ACHN (cell line): ENCODE measurements around the gene PDE8A.

Experiments used
- DNase-seq: peaks from one replicate; pipeline ENCODE4 v3.0.0-alpha.2; 2015
- in situ Hi-C: cut with HindIII; loops from 2 replicates; pipeline ENCODE4 v1.10.0; 2017; ENCODE audit warnings: low sequenced_read_pairs, low pct_ligation_motif_present, low pct_unique_long_range_greater_than_20kb

Gene PDE8A, protein sequence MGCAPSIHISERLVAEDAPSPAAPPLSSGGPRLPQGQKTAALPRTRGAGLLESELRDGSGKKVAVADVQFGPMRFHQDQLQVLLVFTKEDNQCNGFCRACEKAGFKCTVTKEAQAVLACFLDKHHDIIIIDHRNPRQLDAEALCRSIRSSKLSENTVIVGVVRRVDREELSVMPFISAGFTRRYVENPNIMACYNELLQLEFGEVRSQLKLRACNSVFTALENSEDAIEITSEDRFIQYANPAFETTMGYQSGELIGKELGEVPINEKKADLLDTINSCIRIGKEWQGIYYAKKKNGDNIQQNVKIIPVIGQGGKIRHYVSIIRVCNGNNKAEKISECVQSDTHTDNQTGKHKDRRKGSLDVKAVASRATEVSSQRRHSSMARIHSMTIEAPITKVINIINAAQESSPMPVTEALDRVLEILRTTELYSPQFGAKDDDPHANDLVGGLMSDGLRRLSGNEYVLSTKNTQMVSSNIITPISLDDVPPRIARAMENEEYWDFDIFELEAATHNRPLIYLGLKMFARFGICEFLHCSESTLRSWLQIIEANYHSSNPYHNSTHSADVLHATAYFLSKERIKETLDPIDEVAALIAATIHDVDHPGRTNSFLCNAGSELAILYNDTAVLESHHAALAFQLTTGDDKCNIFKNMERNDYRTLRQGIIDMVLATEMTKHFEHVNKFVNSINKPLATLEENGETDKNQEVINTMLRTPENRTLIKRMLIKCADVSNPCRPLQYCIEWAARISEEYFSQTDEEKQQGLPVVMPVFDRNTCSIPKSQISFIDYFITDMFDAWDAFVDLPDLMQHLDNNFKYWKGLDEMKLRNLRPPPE

GRCh38 chr15:84981711-84982300 lies at the start of gene PDE8A:
Gene PDE8A (plus strand): TSS chr15:84981856. CDS start chr15:84982163, 307 bp downstream.
- peak; percentile 41 for DNase-seq
- in situ Hi-C loops, result no loop called here

DNA sequence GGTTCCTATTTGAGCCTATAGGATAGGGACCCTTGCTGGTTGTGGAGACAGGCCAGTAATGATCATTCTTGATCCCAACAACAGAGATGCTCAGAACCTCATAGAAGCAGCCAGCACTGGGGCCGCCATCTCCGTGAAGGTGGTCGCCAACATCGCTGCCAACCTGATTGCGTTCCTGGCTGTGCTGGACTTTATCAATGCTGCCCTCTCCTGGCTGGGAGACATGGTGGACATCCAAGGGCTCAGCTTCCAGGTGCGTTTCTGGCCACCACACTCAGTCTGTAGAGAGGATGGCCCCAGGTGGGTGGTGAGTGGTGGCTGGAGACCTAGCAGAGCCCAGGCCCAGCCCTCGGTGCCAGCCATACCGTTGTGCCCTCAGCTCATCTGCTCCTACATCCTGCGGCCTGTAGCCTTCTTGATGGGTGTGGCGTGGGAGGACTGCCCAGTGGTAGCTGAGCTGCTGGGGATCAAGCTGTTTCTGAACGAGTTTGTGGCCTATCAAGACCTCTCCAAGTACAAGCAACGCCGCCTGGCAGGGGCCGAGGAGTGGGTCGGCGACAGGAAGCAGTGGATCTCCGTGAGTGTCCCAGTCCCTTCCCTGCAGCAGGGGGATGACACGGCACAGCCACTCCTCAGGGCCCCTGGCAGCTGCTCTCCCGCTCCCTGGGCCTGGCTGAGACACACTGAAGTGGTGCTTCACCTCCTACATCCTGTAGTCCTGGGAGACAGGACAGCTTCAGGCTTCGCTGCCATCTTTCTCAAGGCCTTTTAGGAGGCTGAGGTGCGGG lies 46.5 kb upstream of the PDE8A start:
- DNase-seq, result no peak
- in situ Hi-C loops, result no loop called here

DNA sequence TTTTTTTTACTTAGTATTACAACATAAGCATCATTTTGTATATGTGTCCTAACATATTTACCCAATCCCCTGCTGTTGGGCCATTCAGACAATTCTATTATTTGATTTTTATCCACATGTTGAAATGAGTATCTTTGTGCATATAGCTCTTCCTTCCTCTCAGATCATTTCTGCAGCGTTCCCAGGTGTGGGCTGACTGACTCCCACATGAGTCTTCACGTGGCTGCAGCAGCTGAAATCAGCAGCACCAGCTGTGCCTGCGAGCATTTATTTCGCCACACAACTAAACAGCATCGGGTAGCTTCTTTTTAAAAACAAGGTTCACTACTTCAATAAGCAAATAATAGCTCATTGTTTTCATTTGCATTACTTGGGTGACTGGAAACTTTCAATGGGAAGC lies 44.5 kb upstream of the PDE8A start:
- in situ Hi-C loops, result no loop called here
- DNase-seq, result no peak

GRCh38 chr15:84938726-84939125 lies 42.9 kb upstream of the PDE8A start:
- no peak for DNase-seq
- in situ Hi-C loops, result no loop called here

DNA sequence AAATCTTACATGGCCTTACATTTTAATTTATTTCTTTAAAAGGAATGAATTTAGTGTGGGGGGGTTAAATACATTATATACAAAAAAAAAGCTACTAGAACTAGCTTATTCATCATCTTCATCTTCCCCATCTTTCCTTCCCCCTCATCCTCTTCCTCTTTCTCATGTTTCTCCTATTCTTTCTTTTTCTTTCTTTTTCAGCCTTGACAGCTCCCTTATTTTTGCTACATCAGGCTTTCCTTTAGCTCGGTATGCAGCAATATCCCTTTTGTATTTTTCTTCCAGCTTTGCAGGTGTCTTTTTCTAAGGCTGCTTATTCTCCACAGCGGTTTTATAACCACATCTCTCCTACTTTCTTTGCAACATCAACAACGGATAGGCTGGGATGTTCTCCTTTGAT lies 41.3 kb upstream of the PDE8A start:
- in situ Hi-C loops, result no loop called here
- DNase-seq, result no peak

DNA sequence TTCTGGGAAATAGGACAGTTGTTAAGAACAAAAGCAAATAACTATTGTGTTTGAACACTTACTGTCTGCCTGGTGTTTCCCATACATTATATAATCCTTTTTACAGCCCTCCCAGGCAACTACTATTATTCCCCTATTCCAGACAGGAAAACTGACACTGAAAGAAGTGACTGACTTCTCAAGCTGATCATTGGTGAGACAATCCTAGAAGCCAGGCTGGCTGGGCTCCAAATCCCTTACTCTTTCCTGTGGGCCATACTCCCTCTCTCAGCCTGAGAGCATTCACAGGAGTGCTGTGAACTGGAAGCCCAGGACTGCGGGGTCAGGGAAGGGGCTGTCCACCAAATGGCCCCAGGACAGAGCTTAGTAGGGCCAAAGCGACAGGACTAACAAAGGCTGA lies 39.2 kb upstream of the PDE8A start:
- DNase-seq, result no peak
- in situ Hi-C loops, result no loop called here

- in situ Hi-C loops, result no loop called here
- DNase-seq, result no peak
These were observed 37.3 kb upstream of the PDE8A start for GRCh38 chr15:84944311-84944710.

DNA sequence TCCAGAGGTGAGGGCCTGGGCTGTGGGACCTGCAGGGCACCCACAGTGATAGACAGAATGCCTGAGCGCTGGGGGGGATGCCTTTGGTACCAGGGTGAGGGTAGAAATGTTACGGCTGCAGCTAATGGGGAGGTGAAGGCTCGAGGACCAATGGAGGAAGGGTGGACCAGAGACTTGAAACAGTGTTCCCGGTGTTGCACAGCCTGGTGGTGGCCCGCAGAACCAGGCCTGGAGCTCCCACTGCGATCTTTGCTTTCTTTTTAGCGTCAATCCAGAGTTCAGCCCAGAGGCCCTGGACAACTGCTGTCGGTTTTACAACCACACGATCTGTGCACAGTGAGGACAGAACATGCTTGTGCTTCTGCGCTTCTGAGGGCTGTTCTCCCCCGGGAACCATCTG lies 36.8 kb upstream of the PDE8A start:
- DNase-seq, result no peak
- in situ Hi-C loops, result no loop called here

GRCh38 chr15:84946772-84947489 lies 34.7 kb upstream of the PDE8A start:
- in situ Hi-C loops, result no loop called here
- no peak for DNase-seq

DNA sequence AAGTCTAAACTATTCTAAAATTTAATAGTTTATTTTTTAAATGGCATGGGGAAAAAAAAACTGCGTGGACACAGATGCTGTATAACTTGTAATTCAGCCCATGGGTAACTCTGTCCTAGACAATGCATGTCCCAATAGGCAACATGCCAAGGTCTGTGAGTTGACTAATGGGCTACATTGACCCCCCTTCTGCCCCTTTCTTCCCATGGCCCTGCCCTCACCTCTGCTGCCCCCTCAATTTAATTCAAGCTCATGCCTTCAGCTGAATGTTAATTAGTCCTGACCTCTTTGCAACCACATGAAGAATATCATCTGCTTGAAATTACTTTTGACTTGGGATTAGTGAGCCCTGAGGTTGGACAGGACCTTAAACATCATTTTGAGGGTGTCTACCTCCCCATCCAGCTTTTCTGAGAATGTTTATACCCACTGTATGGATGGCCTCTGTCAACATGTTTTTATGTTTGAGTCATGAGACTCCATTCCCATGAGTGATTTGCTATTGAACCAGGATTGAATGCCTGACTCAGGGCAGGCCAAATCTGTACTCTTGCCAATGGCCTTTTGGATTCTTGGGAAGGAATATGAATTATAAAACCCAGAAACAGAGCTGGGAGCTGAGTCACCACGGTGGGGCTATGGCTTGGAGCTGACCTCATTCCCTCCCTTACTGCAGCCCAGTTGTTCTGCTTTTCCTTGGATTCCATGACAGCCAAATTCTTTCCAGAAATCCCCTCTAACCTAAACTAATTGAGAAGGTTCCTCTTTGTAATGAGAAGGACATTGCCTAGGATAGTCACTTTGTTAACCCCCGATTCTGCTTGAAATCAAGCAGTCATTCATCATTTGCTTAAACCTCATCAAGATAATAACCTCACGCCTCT lies 33.5 kb upstream of the PDE8A start:
- no peak for DNase-seq
- in situ Hi-C loops, result no loop called here

GRCh38 chr15:84949043-84949442 lies 32.6 kb upstream of the PDE8A start:
- in situ Hi-C loops, result no loop called here
- no peak for DNase-seq

DNA sequence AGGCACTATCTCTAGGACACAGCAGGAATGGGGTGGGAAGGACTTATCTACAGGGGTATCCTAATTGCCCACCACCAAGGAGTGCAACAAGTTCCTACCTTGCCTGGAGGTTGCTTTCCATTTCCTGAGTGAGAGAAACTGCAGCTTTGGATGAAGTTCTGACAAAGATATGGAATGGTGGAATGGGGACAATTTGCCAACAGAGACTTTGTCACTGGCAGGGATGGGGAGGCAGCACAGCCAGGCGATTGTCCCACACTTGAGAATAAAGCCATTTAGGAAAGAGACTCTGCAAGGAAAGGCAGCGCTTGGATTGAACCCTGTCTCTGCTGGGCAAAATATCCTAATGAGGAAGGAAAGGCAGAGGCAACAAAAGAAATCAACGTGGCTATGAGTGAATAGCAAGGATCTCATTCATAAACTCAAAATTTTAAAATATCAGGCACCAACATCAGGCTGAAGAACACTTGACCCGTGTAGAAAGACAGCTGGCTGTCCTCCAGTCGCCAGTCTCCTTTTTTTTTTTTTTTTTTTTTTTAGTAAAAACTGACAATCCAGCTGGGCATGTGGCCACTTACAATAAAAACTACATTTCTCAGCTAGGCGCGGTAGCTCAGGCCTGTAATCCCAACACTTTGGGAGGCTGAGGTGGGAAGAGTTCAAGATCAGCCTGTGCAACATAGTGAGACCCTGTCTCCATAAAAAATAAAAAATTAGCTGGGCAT lies 31.6 kb upstream of the PDE8A start:
- no peak for DNase-seq
- in situ Hi-C loops, result no loop called here

DNA sequence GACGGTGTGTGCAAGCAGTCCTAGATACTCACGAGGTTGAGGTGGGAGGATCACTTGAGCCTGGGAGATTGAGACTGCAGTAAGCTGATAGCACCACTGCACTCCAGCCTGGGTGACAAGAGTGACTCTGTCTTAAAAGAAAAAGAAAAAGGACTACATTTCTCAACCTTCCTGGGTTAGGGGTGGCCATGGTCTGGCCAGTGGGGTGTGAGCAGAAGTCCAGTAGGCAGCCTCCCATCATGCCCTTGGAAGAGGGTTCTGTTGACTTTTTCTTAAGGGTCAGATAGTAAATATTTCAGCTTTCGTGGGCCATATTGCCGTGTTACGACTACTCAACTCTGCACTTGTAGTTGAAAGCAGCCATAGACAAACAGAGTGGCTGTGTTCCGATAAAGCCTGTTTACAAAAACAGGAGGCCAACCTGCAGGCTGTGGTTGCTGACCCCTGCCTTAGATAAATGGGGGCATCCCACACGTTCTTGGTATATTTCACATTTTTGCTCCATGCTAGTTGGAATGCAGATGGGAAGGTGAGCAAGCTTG lies 31.0 kb upstream of the PDE8A start:
- in situ Hi-C loops, result no loop called here
- DNase-seq, result no peak

DNA sequence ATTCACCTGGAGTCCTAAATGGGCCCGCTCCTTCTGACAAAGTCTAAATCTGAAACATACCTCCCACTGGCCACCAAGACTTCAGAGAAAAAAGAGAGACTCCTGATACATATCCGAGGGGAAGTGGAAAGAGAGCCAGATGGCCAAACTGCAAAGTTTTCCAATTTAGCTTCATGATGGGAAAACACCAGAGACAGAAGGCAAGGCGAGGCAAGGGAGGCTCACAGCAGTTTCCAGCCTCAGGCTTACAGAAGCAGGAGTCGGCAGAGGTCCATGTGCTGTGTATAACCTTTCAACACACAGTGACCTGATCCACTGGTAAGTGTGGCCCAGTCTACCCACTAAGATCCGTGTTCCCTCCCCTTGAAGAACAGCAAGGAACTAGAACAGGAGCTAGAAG lies 29.9 kb upstream of the PDE8A start:
- no peak for DNase-seq
- in situ Hi-C loops, result no loop called here

- no peak for DNase-seq
- in situ Hi-C loops, result no loop called here
These were observed 28.5 kb upstream of the PDE8A start for GRCh38 chr15:84953136-84953535.

GRCh38 chr15:84953726-84954125 lies 27.9 kb upstream of the PDE8A start:
- no peak for DNase-seq
- in situ Hi-C loops, result no loop called here
